22Rv1 (cell line): ENCODE results near the gene PMF1.
A peak's percentile ranks its signal among the peaks of the same experiment; 100 is the strongest.
"Not testable (repeated sequence)": the region's sequence is repeated elsewhere in the genome, so short reads cannot be mapped to it uniquely, and the experiment has no call there.

Experiments
- H3K27ac ChIP-seq: fragments of 450-650 bp; 2 replicates; pipeline ENCODE4 v1.5.1; 2017
- ZFX ChIP-seq: fragments of 450-650 bp; IDR thresholded peaks from 2 replicates; pipeline ENCODE4 v1.6.1; 2017; ENCODE audit warnings: antibody characterized with exemption, borderline replicate concordance
- TF ChIP-seq, protein P1 (sequence below): fragments of 450-650 bp; IDR thresholded peaks from 2 replicates; pipeline ENCODE4 v1.5.1; 2017; ENCODE audit warnings: mild to moderate bottlenecking

The PMF1 gene

DNA sequence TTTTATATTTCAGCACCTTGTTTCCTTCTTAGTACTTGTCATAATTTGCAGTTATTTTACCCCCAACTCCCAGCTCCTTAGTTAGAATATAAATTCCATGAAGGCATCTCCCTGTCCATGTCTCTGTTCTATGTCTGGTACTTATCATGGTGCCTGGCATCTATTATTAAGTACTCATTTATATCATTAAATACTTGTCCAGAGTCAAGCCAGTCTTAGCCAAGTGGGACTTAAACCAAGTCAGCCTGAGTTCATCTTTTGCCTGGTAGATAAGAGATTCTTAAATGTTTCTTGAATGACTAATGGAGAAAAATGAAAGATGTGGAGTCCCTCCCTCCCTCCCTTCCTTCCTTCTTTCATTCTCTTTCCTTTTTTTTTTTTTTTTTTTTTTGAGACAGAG is 9.5 kb upstream of the PMF1 start:
- H3K27ac ChIP-seq: no peak overlapping the region
- TF ChIP-seq, protein P1, sequence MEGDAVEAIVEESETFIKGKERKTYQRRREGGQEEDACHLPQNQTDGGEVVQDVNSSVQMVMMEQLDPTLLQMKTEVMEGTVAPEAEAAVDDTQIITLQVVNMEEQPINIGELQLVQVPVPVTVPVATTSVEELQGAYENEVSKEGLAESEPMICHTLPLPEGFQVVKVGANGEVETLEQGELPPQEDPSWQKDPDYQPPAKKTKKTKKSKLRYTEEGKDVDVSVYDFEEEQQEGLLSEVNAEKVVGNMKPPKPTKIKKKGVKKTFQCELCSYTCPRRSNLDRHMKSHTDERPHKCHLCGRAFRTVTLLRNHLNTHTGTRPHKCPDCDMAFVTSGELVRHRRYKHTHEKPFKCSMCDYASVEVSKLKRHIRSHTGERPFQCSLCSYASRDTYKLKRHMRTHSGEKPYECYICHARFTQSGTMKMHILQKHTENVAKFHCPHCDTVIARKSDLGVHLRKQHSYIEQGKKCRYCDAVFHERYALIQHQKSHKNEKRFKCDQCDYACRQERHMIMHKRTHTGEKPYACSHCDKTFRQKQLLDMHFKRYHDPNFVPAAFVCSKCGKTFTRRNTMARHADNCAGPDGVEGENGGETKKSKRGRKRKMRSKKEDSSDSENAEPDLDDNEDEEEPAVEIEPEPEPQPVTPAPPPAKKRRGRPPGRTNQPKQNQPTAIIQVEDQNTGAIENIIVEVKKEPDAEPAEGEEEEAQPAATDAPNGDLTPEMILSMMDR: no peak
- no peak for TF ChIP-seq ZFX

DNA sequence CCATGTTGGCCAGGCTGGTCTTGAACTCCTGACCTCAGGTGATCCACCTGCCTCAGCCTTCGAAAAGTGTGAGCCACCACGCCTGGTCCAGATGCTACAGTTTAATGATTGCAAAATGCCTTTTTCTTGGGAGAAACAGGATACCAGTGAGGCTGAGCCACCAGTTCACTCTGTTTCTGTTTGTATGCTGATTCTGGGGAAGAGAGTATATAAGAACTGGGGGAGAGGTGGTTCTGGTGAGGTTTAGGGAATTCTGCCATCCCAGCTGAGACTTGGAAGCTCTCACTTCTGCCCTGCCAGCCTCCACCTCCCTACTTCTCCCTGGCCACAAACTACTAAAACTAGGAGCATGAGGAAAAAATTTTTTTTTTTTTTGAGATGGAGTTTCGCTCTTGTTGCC is 8.1 kb upstream of the PMF1 start:
- no peak for TF ChIP-seq ZFX
- TF ChIP-seq, protein P1: no peak
- H3K27ac ChIP-seq: no peak overlapping the region

DNA sequence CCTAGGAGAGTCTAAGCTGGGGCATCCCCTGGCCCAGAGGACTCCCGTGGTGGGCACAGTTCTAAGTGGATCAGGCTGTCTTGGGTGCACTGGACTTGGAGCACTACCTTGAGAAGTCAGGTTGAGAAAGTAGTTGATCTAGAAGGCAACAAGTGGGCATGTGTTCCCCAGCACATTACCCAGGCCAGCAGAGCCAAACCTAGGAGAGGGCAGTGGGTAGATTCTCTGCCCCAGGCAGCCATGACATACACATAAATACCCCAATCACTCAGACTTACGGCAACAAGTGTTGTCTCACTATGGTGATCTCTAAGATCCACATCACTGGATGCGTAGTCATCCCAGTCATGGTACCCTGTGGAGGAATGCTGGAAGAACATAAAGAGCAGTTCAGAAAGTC is 1.6 kb upstream of the PMF1 start:
- H3K27ac ChIP-seq: peak overlapping the region; percentile 93; the same call in 1 of the 2 replicates
- TF ChIP-seq ZFX: no peak

DNA sequence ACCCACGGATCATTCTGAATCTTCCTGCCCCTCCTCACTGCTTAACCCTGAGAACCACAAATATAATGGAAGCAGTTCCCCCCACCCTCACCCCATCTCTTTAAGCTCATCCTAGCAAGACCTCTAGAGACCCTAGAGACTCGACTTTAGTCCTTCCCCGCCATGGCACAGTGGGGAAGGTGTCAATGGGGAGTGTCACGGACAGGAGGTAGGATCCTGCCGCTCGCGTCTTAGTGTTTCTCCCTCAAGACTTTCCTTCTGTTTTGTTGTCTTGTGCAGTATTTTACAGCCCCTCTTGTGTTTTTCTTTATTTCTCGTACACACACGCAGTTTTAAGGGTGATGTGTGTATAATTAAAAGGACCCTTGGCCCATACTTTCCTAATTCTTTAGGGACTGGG is 677 bp upstream of the PMF1 start:
- TF ChIP-seq, protein P1: no peak
- TF ChIP-seq ZFX: no peak
- peak overlapping the region; percentile 93 for H3K27ac ChIP-seq

DNA sequence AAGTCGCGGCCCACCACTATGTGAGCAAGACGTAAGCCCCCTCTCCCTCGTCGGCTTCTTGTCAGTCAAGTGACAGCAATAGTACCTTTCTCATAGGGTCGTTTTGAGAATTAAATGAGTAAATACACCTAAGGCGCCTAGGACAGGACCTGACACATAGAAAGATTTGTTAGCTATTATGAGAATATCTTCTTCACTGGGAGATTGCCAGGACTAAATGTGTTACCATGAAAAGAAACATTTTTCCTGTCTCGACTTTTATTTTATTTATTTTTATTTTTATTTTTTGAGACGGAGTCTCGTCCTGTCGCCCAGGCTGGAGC is 798 bp downstream of the PMF1 start:
- TF ChIP-seq, protein P1: no peak
- TF ChIP-seq ZFX: no peak
- H3K27ac ChIP-seq: peak overlapping the region; percentile 93

DNA sequence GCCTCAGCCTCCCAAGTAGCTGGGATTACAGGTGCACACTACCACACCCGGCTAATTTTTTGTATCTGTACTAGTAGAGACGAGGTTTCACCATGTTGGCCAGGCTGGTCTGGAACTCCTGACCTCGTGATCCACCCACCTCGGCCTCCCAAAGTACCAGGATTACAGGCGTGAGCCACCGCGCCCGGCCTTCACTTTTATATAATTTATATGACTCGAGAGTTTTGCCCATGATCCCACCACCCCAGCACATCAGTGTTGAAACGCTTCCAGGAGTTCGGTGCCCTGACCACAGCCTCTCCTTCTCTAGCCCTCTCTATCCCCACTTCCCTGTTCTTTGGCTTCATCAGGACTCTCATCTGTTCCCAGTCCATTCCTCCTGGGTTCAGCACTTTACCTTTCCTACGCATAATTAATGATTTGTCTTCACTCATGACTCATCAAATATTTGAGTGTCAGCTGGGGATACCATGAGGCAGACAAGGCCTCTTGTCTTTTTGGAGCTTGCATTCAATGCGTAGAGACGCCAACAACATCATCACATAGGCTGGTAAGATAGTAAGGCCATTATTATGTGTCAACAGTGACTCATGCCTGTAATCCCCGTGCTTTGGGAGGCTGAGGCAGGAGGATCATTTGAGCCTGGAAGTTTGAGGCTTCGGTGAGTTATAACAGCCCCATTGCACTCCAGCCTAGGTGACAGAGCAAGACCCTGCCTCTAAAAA is 1.4 kb downstream of the PMF1 start:
- H3K27ac ChIP-seq: peak overlapping the region; percentile 93

DNA sequence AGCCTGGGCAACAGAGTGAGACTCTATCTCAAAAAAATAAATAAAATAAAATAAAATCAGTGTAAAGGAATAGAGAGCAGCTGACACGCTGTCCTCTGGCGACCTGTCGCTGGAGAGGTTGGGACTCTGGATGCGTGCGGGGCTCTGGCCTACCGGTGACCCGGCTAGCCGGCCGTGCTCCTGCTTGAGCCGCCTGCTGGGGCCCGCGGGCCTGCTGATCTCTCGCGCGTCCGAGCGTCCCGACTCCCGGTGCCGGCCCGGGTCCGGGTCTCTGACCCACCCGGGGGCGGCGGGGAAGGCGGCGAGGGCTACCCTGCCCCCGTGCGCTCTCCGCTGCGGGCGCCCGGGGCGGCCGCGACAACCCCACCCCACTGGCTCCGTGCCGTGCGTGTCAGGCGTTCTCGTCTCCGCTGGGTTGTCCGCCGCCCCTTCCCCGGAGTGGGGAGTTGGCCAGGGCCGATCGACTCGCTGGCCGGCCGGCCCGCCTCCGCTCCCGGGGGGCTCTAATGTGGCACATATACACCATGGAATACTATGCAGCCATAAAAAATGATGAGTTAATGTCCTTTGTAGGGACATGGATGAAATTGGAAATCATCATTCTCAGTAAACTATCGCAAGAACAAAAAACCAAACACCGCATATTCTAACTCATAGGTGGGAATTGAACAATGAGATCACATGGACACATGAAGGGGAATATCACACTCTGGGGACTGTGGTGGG is 3.7 kb downstream of the PMF1 start:
- H3K27ac ChIP-seq: not testable (repeated sequence)

More for the DNA sequence above, 1.4 kb downstream of the PMF1 start:
- no peak for TF ChIP-seq ZFX
- TF ChIP-seq, protein P1: no peak

DNA sequence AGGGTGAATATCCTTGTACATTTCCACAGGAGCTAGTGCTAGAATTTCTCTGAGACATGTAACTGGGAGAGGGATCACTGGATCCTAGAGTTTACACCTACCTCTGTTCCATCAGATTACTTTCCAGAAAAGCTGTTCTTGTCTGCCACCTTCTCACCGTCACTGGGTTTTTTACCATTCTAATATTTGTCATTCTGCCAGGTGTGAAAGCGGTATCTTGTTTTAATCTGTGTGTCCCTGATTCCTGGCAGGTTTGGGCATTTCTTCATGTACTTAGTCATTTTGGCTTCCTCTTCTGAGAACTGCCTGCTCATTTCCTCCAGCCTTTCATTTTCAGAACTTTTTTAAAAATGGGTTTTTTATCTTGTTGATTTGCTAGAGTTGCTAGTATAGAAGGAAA is 5.1 kb downstream of the PMF1 start:
- peak overlapping the region; percentile 16 for H3K27ac ChIP-seq
- no peak for TF ChIP-seq ZFX
- TF ChIP-seq, protein P1: no peak
